GM23338 (cell line): ENCODE data around the gene FCSK. TPM values are rescaled to one million over a fixed set of nuclear protein-coding genes. Genes with fewer than 3 reads are reported as not detected.
A peak's percentile ranks its signal among the peaks of the same experiment; 100 is the strongest.

ENCODE experiments used
- ATAC-seq: fragments of 200-7000 bp; cut with Tn5 transposase; 3 replicates; pipeline ENCODE4 v1.9.1; 2020
- DNase-seq: peaks from one replicate; pipeline ENCODE4 v3.0.0-alpha.2; 2015; ENCODE audit warnings: low spot score
- H2AFZ ChIP-seq: fragments of 200-600 bp; sonication (generic); 2 replicates; pipeline ENCODE4 v1.8.0; 2016; ENCODE audit warnings: antibody characterized with exemption, mild to moderate bottlenecking, moderate library complexity
- H3F3A ChIP-seq: fragments of 200-600 bp; sonication (generic); replicated peaks from 2 replicates; pipeline ENCODE4 v1.8.0; 2017; ENCODE audit warnings: antibody characterized with exemption, mixed run types, low read depth
- H3K27ac ChIP-seq: fragments of 200-600 bp; sonication (generic); 2 replicates; pipeline ENCODE4 v1.6.1; 2016; ENCODE audit warnings: low read depth
- H3K27me3 ChIP-seq: fragments of 200-600 bp; sonication (generic); 2 replicates; pipeline ENCODE4 v1.8.0; 2016; ENCODE audit warnings: mild to moderate bottlenecking, mixed run types, moderate library complexity; ENCODE audit not compliant: insufficient read depth
- H3K36me3 ChIP-seq: fragments of 200-600 bp; sonication (generic); 2 replicates; pipeline ENCODE4 v1.8.0; 2016; ENCODE audit warnings: mild to moderate bottlenecking; ENCODE audit not compliant: insufficient read depth
- H3K4me1 ChIP-seq: fragments of 200-600 bp; sonication (generic); 2 replicates; pipeline ENCODE4 v1.8.0; 2016; ENCODE audit warnings: mild to moderate bottlenecking, moderate library complexity; ENCODE audit not compliant: insufficient read depth
- H3K4me2 ChIP-seq: fragments of 200-600 bp; sonication (generic); 2 replicates; pipeline ENCODE4 v1.7.1; 2017; ENCODE audit warnings: mixed run types
- H3K4me3 ChIP-seq: fragments of 200-600 bp; sonication (generic); 2 replicates; pipeline ENCODE4 v1.6.1; 2016; ENCODE audit warnings: mixed run types
- H3K79me2 ChIP-seq: fragments of 200-600 bp; sonication (generic); replicated peaks from 2 replicates; pipeline ENCODE4 v1.8.0; 2017; ENCODE audit warnings: mild to moderate bottlenecking; ENCODE audit not compliant: insufficient read depth
- H3K9me2 ChIP-seq: fragments of 200-600 bp; sonication (generic); 2 replicates; pipeline ENCODE4 v1.8.0; 2017; ENCODE audit not compliant: insufficient read depth
- H4K20me1 ChIP-seq: fragments of 200-600 bp; sonication (generic); replicated peaks from 2 replicates; pipeline ENCODE4 v1.8.0; 2017; ENCODE audit warnings: mild to moderate bottlenecking; ENCODE audit not compliant: insufficient read depth
- H3K27ac Mint-ChIP-seq: 2 replicates; pipeline ENCODE4 v1.8.0; 2020; ENCODE audit warnings: inconsistent platforms, mild to moderate bottlenecking, moderate library complexity, mixed read lengths
- H3K27me3 Mint-ChIP-seq: 3 replicates; pipeline ENCODE4 v1.8.0; 2022; ENCODE audit warnings: low read depth, mild to moderate bottlenecking, moderate library complexity, mixed read lengths, inconsistent platforms; ENCODE audit not compliant: insufficient read depth, poor library complexity
- H3K36me3 Mint-ChIP-seq: 3 replicates; pipeline ENCODE4 v1.8.0; 2021; ENCODE audit warnings: low read depth, mild to moderate bottlenecking, inconsistent platforms, moderate library complexity, mixed read lengths
- H3K4me1 Mint-ChIP-seq: 3 replicates; pipeline ENCODE4 v1.8.0; 2020; ENCODE audit warnings: mild to moderate bottlenecking, inconsistent platforms, mixed read lengths
- H3K4me3 Mint-ChIP-seq: 3 replicates; pipeline ENCODE4 v1.8.0; 2021; ENCODE audit warnings: moderate library complexity, mild to moderate bottlenecking, inconsistent platforms, mixed read lengths
- H3K9me3 Mint-ChIP-seq: 3 replicates; pipeline ENCODE4 v1.8.0; 2020; ENCODE audit warnings: moderate library complexity, mild to moderate bottlenecking, inconsistent platforms, mixed read lengths
- CTCF ChIP-seq, 2 experiments: fragments of 200-600 bp in 1 of 2; sonication (generic) in 1 of 2; conservative IDR thresholded peaks; 2 replicates each; pipeline versions ENCODE4 v1.5.1 to v1.6.1; 2016 to 2017; ENCODE audit warnings: antibody characterized with exemption in 2 of 2, low read depth in 2 of 2, mild to moderate bottlenecking in 2 of 2, moderate library complexity in 1 of 2
- ETS1 ChIP-seq: IDR thresholded peaks from 2 replicates; pipeline ENCODE4 v1.6.1; 2016; ENCODE audit warnings: antibody characterized with exemption
- EZH2 ChIP-seq: fragments of 200-600 bp; sonication (generic); IDR thresholded peaks from one replicate; pipeline ENCODE4 v1.8.0; 2017; ENCODE audit warnings: antibody characterized with exemption, mild to moderate bottlenecking, low read depth; ENCODE audit not compliant: unreplicated experiment
- STAT1 ChIP-seq: IDR thresholded peaks from one replicate; pipeline ENCODE4 v1.6.1; 2016; ENCODE audit warnings: antibody characterized with exemption; ENCODE audit not compliant: unreplicated experiment
- ZNF114 ChIP-seq: fragments of 250-450 bp; sonication (Bioruptor Pico); IDR thresholded peaks from 2 replicates; pipeline ENCODE4 v1.5.0; 2020; ENCODE audit warnings: mild to moderate bottlenecking, moderate library complexity
- ZNF331 ChIP-seq: fragments of 250-450 bp; sonication (Bioruptor Pico); IDR thresholded peaks from 2 replicates; pipeline ENCODE4 v1.5.0; 2020; ENCODE audit warnings: low read depth, mild to moderate bottlenecking, moderate library complexity
- polyA plus RNA-seq: library from polyadenylated mRNA; unstranded; fragments of >200 nt; fragmentation: Nextera tagmentation; extraction: Ambion mirVana; gene quantifications from 2 replicates; pipeline ENCODE4 v1.2.1, GENCODE V29; 2016
- total RNA-seq: library from RNA; depleted of rRNA; stranded (reverse); fragments of >200 nt; shearing (Covaris generic); gene quantifications from 2 replicates; pipeline ENCODE4 v1.2.3, GENCODE V29; 2014

The FCSK gene
- total and polyA plus RNA-seq, 2 experiments from 2014 or later: 2.3 to 4.0 TPM

GRCh38 chr16:70421473-70422311 lies 32.7 kb upstream of the FCSK start:
- Histone ChIP-seq H4K20me1 (peaks cover 12% of the 10 kb centered on the region), H3K27ac (no peak overlapping the region), H3K4me1 (peaks cover 35% of the 10 kb centered on the region), H3K4me2 (no peak overlapping the region), H3K4me3 (no peak overlapping the region), H2AFZ (no peak overlapping the region), H3K79me2 (peaks cover 77% of the 10 kb centered on the region), H3K36me3 (no peaks in the 10 kb centered on the region), H3K9me2 (no peaks in the 10 kb centered on the region), H3F3A (peaks cover 7% of the 10 kb centered on the region; the same call in 1 of the 2 replicates), H3K27me3 (no peaks in the 10 kb centered on the region)
- peak; percentile 34 for ATAC-seq
- DNase-seq: no peak
- H3K27me3 Mint-ChIP-seq: peaks cover 16% of the 10 kb centered on the region
- H3K4me1 Mint-ChIP-seq: peaks cover 62% of the 10 kb centered on the region
- TF ChIP-seq EZH2: no peak
- TF ChIP-seq ETS1: no peak
- TF ChIP-seq CTCF (conservative IDR thresholded peaks at IDR 0.05; ENCODE audit: low read depth in 2 of 2): peak in 1 of 2 experiments; percentile 21; a peak in 1 of 4 replicates
- no peaks in the 10 kb centered on the region for H3K9me3 Mint-ChIP-seq
- peaks cover 15% of the 10 kb centered on the region; the same call in 2 of the 3 replicates for H3K36me3 Mint-ChIP-seq
- H3K4me3 Mint-ChIP-seq: no peak overlapping the region; the same call in 2 of the 3 replicates
- peak overlapping the region; percentile 44; the same call in 1 of the 2 replicates for H3K27ac Mint-ChIP-seq

- Mint-ChIP-seq H3K27me3 (peaks cover 15% of the 10 kb centered on the region), H3K4me1 (peaks cover 59% of the 10 kb centered on the region), H3K27ac (peak overlapping the region; percentile 91), H3K4me3 (no peak overlapping the region), H3K36me3 (peaks cover 19% of the 10 kb centered on the region; the same call in 2 of the 3 replicates), H3K9me3 (no peaks in the 10 kb centered on the region)
- Histone ChIP-seq H3K9me2 (no peaks in the 10 kb centered on the region), H4K20me1 (peaks cover 12% of the 10 kb centered on the region), H3F3A (peaks cover 7% of the 10 kb centered on the region; the same call in 1 of the 2 replicates), H3K36me3 (no peaks in the 10 kb centered on the region), H3K27ac (no peak overlapping the region), H2AFZ (no peak overlapping the region), H3K4me1 (peaks cover 34% of the 10 kb centered on the region), H3K4me2 (no peak overlapping the region), H3K4me3 (no peak overlapping the region), H3K27me3 (no peaks in the 10 kb centered on the region), H3K79me2 (peaks cover 85% of the 10 kb centered on the region)
- no peak for DNase-seq
- no peak for ATAC-seq
- TF ChIP-seq ZNF114: no peak
- no peak for TF ChIP-seq ZNF331 (CRISPR knock-in tag)
- no peak for TF ChIP-seq STAT1
These were observed 31.9 kb upstream of the FCSK start for GRCh38 chr16:70422543-70422942.
